KMS-11 (cell line): ENCODE data around the gene ADAMTSL4.

ENCODE experiments used
- H2AFZ ChIP-seq: fragments of 200-600 bp; sonication (generic); 2 replicates; pipeline ENCODE4 v1.6.1; 2016; ENCODE audit warnings: antibody characterized with exemption, mixed run types, low read depth
- H3K27ac ChIP-seq: fragments of 200-600 bp; sonication (generic); 2 replicates; pipeline ENCODE4 v1.6.1; 2016; ENCODE audit warnings: mild to moderate bottlenecking, mixed run types
- H3K27me3 ChIP-seq: fragments of 200-600 bp; sonication (generic); 2 replicates; pipeline ENCODE4 v1.6.1; 2017; ENCODE audit warnings: mild to moderate bottlenecking, low read depth, mixed run types, moderate library complexity; ENCODE audit not compliant: insufficient read depth
- H3K36me3 ChIP-seq: fragments of 200-600 bp; sonication (generic); 2 replicates; pipeline ENCODE4 v1.6.1; 2017; ENCODE audit warnings: mild to moderate bottlenecking, mixed run types; ENCODE audit not compliant: insufficient read depth
- H3K4me1 ChIP-seq: fragments of 200-600 bp; sonication (generic); 2 replicates; pipeline ENCODE4 v1.6.1; 2016; ENCODE audit warnings: mild to moderate bottlenecking, low read depth, mixed run types; ENCODE audit not compliant: poor library complexity, severe bottlenecking
- H3K4me2 ChIP-seq: fragments of 200-600 bp; sonication (generic); 2 replicates; pipeline ENCODE4 v1.7.0; 2016; ENCODE audit warnings: mild to moderate bottlenecking, mixed run types
- H3K4me3 ChIP-seq: fragments of 200-600 bp; sonication (generic); IDR thresholded peaks from 2 replicates; pipeline ENCODE4 v1.6.1; 2017; ENCODE audit warnings: low read depth, low read length, mixed read lengths; ENCODE audit not compliant: insufficient read depth
- H3K79me2 ChIP-seq: fragments of 200-600 bp; sonication (generic); 2 replicates; pipeline ENCODE4 v1.6.1; 2016; ENCODE audit warnings: low read depth, mixed run types; ENCODE audit not compliant: insufficient read depth
- H3K9ac ChIP-seq: fragments of 200-600 bp; sonication (generic); 2 replicates; pipeline ENCODE4 v1.6.1; 2016; ENCODE audit warnings: mild to moderate bottlenecking, mixed run types
- H4K20me1 ChIP-seq: fragments of 200-600 bp; sonication (generic); 2 replicates; pipeline ENCODE4 v1.6.1; 2016; ENCODE audit warnings: mild to moderate bottlenecking, mixed run types; ENCODE audit not compliant: insufficient read depth
- CTCF ChIP-seq: fragments of 200-600 bp; sonication (generic); conservative IDR thresholded peaks from 2 replicates; pipeline ENCODE4 v1.6.1; 2017; ENCODE audit warnings: low read depth, mild to moderate bottlenecking, antibody characterized with exemption, low read length, moderate library complexity, mixed read lengths

The ADAMTSL4 gene

GRCh38 chr1:150558303-150558704, 9.1 kb downstream of the ADAMTSL4 start:
- no peak overlapping the region for H3K4me2 ChIP-seq
- H3K27me3 ChIP-seq = no peaks in the 10 kb centered on the region
- H3K36me3 ChIP-seq = no peaks in the 10 kb centered on the region
- H4K20me1 ChIP-seq = no peaks in the 10 kb centered on the region
- no peak overlapping the region for H2AFZ ChIP-seq
- peaks cover 24% of the 10 kb centered on the region for H3K4me1 ChIP-seq
- H3K4me3 ChIP-seq = no peak overlapping the region
- 0 out of 2 replicates have a peak, but pooled peaks cover 7% of the 10 kb centered on the region for H3K79me2 ChIP-seq
- no peak for TF ChIP-seq CTCF
- no peak overlapping the region for H3K9ac ChIP-seq
- H3K27ac ChIP-seq = no peak overlapping the region

- H3K9ac ChIP-seq = no peak overlapping the region; the same call in 1 of the 2 replicates
- no peak overlapping the region for H3K4me2 ChIP-seq
- no peak for TF ChIP-seq CTCF
- H3K4me3 ChIP-seq = no peak overlapping the region
- H3K27ac ChIP-seq = no peak overlapping the region
- H3K4me1 ChIP-seq = peaks cover 31% of the 10 kb centered on the region
- 0 out of 2 replicates have a peak, but pooled peaks cover 7% of the 10 kb centered on the region for H3K79me2 ChIP-seq
- H4K20me1 ChIP-seq = no peaks in the 10 kb centered on the region
- no peaks in the 10 kb centered on the region for H3K36me3 ChIP-seq
- no peaks in the 10 kb centered on the region for H3K27me3 ChIP-seq
- H2AFZ ChIP-seq = no peak overlapping the region
These were observed 9.8 kb downstream of the ADAMTSL4 start for GRCh38 chr1:150558761-150559655.

GRCh38 chr1:150559656-150560010, 10.4 kb downstream of the ADAMTSL4 start:
- H3K4me2 ChIP-seq = peak overlapping the region; percentile 100; the same call in 1 of the 2 replicates
- H4K20me1 ChIP-seq = no peaks in the 10 kb centered on the region
- no peak overlapping the region for H3K4me3 ChIP-seq
- no peak for TF ChIP-seq CTCF
- H2AFZ ChIP-seq = peak overlapping the region; percentile 81; the same call in 1 of the 2 replicates
- no peaks in the 10 kb centered on the region for H3K36me3 ChIP-seq
- H3K27me3 ChIP-seq = no peaks in the 10 kb centered on the region
- peaks cover 37% of the 10 kb centered on the region for H3K4me1 ChIP-seq
- H3K9ac ChIP-seq = no peak overlapping the region; the same call in 1 of the 2 replicates
- peaks cover 9% of the 10 kb centered on the region; the same call in 1 of the 2 replicates for H3K79me2 ChIP-seq
- H3K27ac ChIP-seq = no peak overlapping the region

- peaks cover 41% of the 10 kb centered on the region for H3K4me1 ChIP-seq
- H3K9ac ChIP-seq = peak overlapping the region; percentile 58; the same call in 1 of the 2 replicates
- peak overlapping the region; percentile 81 for H2AFZ ChIP-seq
- peak overlapping the region; percentile 77 for H3K27ac ChIP-seq
- no peaks in the 10 kb centered on the region for H3K27me3 ChIP-seq
- H4K20me1 ChIP-seq = no peaks in the 10 kb centered on the region
- H3K4me2 ChIP-seq = peak overlapping the region; percentile 100
- peaks cover 13% of the 10 kb centered on the region; the same call in 1 of the 2 replicates for H3K79me2 ChIP-seq
- H3K4me3 ChIP-seq = no peak overlapping the region
- no peaks in the 10 kb centered on the region for H3K36me3 ChIP-seq
- peak; percentile 100 for TF ChIP-seq CTCF
These were observed 10.8 kb downstream of the ADAMTSL4 start for GRCh38 chr1:150560011-150560438.
